Thymus (tissue), 11 donors: ENCODE measurements around the gene TNS3. TPM values are rescaled to one million over a fixed set of nuclear protein-coding genes. Genes with fewer than 3 reads are reported as not detected.

Experiments
- DNase-seq, 9 donors: peaks; one replicate each; pipeline ENCODE4 v3.0.0-alpha.2; 2013; ENCODE audit warnings: low spot score in 9 of 9, low read depth in 6 of 9, missing footprints in 1 of 9
- H3K27ac ChIP-seq, 2 donors: one replicate each; pipeline ENCODE4 v1.5.1; 2013; ENCODE audit warnings: control low read depth in 1 of 2, low read depth in 1 of 2, low read length in 1 of 2, mild to moderate bottlenecking in 1 of 2, moderate library complexity in 1 of 2
- H3K27me3 ChIP-seq, 2 donors: one replicate each; pipeline ENCODE4 v1.5.1; 2013; ENCODE audit warnings: low read length in 1 of 2; ENCODE audit not compliant: control insufficient read depth in 2 of 2, insufficient read depth in 1 of 2
- H3K36me3 ChIP-seq, 2 donors: one replicate each; pipeline ENCODE4 v1.5.1; 2013; ENCODE audit warnings: low read length in 1 of 2, mild to moderate bottlenecking in 1 of 2, moderate library complexity in 1 of 2; ENCODE audit not compliant: control insufficient read depth in 2 of 2, insufficient read depth in 2 of 2
- H3K4me1 ChIP-seq, 2 donors: one replicate each; pipeline ENCODE4 v1.5.1; 2013; ENCODE audit warnings: low read length in 2 of 2; ENCODE audit not compliant: control insufficient read depth in 2 of 2, insufficient read depth in 2 of 2
- H3K4me3 ChIP-seq, 2 donors: one replicate each; pipeline ENCODE4 v1.5.1; 2013; ENCODE audit warnings: low read length in 2 of 2, control low read depth in 1 of 2, mild to moderate bottlenecking in 1 of 2
- H3K9me3 ChIP-seq, 2 donors: one replicate each; pipeline ENCODE4 v1.5.1; 2013; ENCODE audit warnings: low read length in 1 of 2, mild to moderate bottlenecking in 1 of 2; ENCODE audit not compliant: control insufficient read depth in 2 of 2, insufficient read depth in 1 of 2
- WGBS: extraction: QIAGEN DNeasy Blood & Tissue Kit; methylation state at CpG from one replicate; pipeline ENCODE4 v1.1.7; 2013; 5-methylcytosine and 5-hydroxymethylcytosine counted together
- polyA plus RNA-seq: library from polyadenylated mRNA; stranded (reverse); fragments of 200-250 nt; gene quantifications from one replicate; pipeline ENCODE4 v1.2.3, GENCODE V29; 2013
- total RNA-seq: library from RNA; stranded (reverse); fragments of 120-200 nt; gene quantifications from one replicate; pipeline ENCODE4 v1.2.4, GENCODE V29; 2013
- donor health status: healthy.

Gene TNS3
- total and polyA plus RNA-seq, 2 donors: 5.9 to 6.2 TPM

- H3K36me3 ChIP-seq: no peaks in the 10 kb centered on the region
These were observed 215.7 kb downstream of the TNS3 start for GRCh38 chr7:47366211-47366610.

DNA sequence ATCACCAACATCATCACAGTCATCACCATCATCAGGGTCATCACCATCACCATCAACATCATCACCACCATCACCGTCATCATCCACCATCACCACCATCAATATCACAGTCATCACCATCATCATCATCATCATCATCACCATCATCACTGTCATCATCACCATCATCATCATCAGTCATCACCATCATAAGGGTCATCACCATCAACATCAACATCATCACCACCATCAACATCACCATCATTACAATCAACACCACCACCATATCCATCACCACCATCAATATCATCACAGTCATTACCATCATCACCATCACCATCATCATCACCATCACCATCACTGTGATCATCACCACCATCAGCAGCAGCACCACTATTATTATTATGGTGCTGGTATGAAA is 218.9 kb downstream of the TNS3 start:
- DNase-seq: no peak
- Histone ChIP-seq H3K36me3 (no peaks in the 10 kb centered on the region), H3K9me3 (no peaks in the 10 kb centered on the region), H3K4me3 (no peak overlapping the region), H3K27me3 (no peaks in the 10 kb centered on the region), H3K4me1 (peaks cover 0 to 6% of the 10 kb centered on the region in 2 donors), H3K27ac (no peak overlapping the region)
- 71% methylated on average over 1 of the region's 1 CpG for WGBS

More at GRCh38 chr7:47366211-47366610, 215.7 kb downstream of the TNS3 start:
- Histone ChIP-seq H3K27me3 (no peaks in the 10 kb centered on the region), H3K9me3 (no peaks in the 10 kb centered on the region), H3K4me1 (peaks cover 0 to 5% of the 10 kb centered on the region in 2 donors), H3K4me3 (no peak overlapping the region), H3K27ac (no peak overlapping the region)
- DNase-seq: no peak
- WGBS: 96% methylated on average over 7 of the region's 7 CpGs

DNA sequence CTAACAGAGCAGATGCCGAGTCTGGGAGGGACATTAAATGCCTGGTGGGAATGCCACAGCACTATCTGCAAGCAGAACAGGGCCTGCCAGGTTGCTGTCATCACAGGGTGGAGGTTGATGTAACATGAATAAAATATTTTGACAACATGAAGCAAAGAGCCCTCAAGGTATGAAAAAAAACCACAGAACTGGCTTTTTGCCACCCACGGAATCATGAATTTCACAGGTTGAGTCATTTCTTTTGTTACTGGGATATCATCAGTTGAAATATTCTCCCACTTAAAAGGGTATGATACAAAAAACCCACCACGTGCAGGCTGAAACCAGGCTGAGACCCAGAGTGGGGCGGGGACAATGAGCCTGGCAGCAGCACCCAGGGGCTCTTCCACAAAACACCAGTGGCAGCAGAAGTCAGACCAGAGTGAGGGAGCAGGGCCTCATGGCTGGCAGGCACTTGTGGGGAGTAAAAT is 220.1 kb downstream of the TNS3 start:
- DNase-seq: peak in 2 of 9 donors; percentile 11 to 56
- 27% methylated on average over 4 of the region's 4 CpGs for WGBS
- H3K36me3 ChIP-seq: no peaks in the 10 kb centered on the region
- no peaks in the 10 kb centered on the region for H3K9me3 ChIP-seq
- no peak overlapping the region for H3K27ac ChIP-seq
- peaks cover 0 to 6% of the 10 kb centered on the region in 2 donors for H3K4me1 ChIP-seq
- H3K27me3 ChIP-seq: no peaks in the 10 kb centered on the region
- H3K4me3 ChIP-seq: no peak overlapping the region

GRCh38 chr7:47361236-47361635 is 220.7 kb downstream of the TNS3 start:
- no peaks in the 10 kb centered on the region for H3K27me3 ChIP-seq
- DNase-seq: no peak
- H3K9me3 ChIP-seq: no peaks in the 10 kb centered on the region
- WGBS: 94% methylated on average over 5 of the region's 5 CpGs
- H3K27ac ChIP-seq: no peak overlapping the region
- H3K4me1 ChIP-seq: peaks cover 0 to 6% of the 10 kb centered on the region in 2 donors
- no peak overlapping the region for H3K4me3 ChIP-seq
- no peaks in the 10 kb centered on the region for H3K36me3 ChIP-seq

GRCh38 chr7:47360301-47360900 is 221.5 kb downstream of the TNS3 start:
- no peak for DNase-seq
- WGBS: 98% methylated on average over 11 of the region's 11 CpGs
- Histone ChIP-seq H3K36me3 (no peaks in the 10 kb centered on the region), H3K4me1 (peaks cover 0 to 6% of the 10 kb centered on the region in 2 donors), H3K9me3 (no peaks in the 10 kb centered on the region), H3K27ac (no peak overlapping the region), H3K4me3 (no peak overlapping the region), H3K27me3 (no peaks in the 10 kb centered on the region)

DNA sequence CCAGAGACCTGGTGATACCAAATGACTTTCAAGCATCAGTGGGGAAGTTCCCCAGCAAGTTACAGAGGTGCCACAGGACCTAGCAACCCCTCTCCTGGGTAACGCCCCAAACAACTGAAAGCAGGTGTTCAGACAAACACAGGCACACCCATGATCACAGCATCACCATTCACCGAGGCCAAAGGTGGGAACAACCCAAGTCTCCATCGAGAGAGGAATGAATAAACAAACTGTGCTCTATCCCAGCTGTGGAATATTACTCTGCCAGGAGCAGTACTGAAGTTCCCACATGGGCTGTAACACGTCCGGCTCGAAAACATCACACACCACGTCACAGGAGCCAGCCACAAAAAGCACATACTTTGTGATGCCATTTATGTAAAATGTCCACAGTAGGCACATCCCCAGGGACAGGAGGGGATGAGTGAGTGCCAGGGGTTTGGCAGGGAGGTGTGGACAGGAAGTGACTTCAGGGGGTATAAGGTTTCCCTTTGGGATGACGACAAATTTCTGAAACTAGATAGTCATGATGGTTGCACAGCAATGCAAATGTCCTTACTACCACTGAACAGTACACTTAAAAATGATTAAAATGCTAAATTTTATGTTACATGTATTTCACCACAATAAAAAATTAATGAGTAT is 222.8 kb downstream of the TNS3 start:
- H3K27me3 ChIP-seq: no peaks in the 10 kb centered on the region
- no peaks in the 10 kb centered on the region for H3K36me3 ChIP-seq
- no peak overlapping the region for H3K4me3 ChIP-seq
- H3K4me1 ChIP-seq: peaks cover 0 to 6% of the 10 kb centered on the region in 2 donors
- WGBS: 94% methylated on average over 8 of the region's 8 CpGs
- H3K27ac ChIP-seq: no peak overlapping the region
- no peaks in the 10 kb centered on the region for H3K9me3 ChIP-seq
- no peak for DNase-seq

DNA sequence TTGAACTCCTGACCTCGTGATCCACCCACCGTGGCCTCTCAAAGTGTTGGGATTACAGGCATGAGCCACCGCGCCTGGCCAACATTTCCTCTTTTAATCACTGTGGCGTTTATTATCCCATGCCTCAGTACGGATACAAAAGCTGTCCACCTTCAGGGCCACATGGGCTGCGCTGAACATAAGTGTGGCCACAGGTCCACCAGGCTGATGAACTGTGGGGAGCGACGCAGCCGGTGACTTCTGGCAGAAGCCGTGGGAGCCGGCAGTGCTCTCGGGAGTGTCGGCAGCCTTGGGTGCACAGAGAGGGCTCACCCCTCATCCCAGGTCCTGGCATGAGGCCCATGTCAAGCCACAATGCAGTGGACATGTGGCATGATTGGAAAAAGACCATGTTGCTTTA is 223.6 kb downstream of the TNS3 start:
- DNase-seq: no peak
- no peak overlapping the region for H3K4me3 ChIP-seq
- WGBS: 97% methylated on average over 14 of the region's 14 CpGs
- no peaks in the 10 kb centered on the region for H3K27me3 ChIP-seq
- no peaks in the 10 kb centered on the region for H3K36me3 ChIP-seq
- peaks cover 0 to 6% of the 10 kb centered on the region in 2 donors for H3K4me1 ChIP-seq
- H3K9me3 ChIP-seq: no peaks in the 10 kb centered on the region
- H3K27ac ChIP-seq: no peak overlapping the region

DNA sequence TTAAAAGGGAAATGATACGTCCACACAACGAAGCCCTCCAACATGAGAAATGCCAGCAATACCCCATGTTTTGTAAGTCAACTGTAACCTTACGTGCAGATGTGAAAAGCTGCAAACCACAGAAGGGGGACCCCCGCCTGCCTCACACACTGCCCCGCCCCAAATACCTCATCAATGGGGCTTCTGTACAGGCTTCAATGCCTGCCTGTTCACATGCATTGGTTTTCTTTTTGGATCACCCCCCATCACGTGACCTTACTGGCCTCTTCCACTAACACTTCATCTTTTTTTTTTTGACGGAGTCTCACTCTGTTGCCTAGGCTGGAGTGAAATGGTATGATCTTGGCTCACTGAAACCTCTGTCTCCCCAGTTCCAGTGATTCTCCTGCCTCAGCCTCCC is 224.0 kb downstream of the TNS3 start:
- Histone ChIP-seq H3K27me3 (no peaks in the 10 kb centered on the region), H3K36me3 (no peaks in the 10 kb centered on the region), H3K4me1 (peaks cover 0 to 6% of the 10 kb centered on the region in 2 donors), H3K27ac (no peak overlapping the region), H3K9me3 (no peaks in the 10 kb centered on the region), H3K4me3 (no peak overlapping the region)
- WGBS: 73% methylated on average over 7 of the region's 7 CpGs
- no peak for DNase-seq

DNA sequence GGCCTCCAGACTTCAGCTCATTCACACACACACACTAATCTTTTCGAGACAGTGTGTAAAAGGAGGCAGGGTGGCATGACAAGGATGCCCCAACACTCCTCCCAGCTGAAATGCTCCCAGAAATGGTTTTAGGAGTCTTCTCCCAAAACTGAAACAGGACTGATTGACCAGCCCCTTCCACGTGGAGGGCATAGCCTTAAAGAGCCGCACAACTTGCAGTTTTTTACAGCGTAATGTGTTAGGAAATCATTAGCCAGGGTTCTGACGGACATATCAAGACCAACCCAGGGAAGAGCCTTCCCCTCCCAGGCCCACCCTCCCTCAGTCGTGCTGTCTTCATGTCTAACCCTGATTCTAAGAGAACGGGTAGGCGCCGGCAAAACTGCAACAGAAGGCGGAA is 224.6 kb downstream of the TNS3 start:
- 97% methylated on average over 10 of the region's 10 CpGs for WGBS
- Histone ChIP-seq H3K4me3 (no peak overlapping the region), H3K36me3 (no peaks in the 10 kb centered on the region), H3K27ac (no peak overlapping the region), H3K4me1 (peaks cover 0 to 6% of the 10 kb centered on the region in 2 donors), H3K9me3 (no peaks in the 10 kb centered on the region), H3K27me3 (no peaks in the 10 kb centered on the region)
- no peak for DNase-seq
